K562 (cell line): ENCODE measurements around the gene STAMBPL1. TPM values are rescaled to one million over a fixed set of nuclear protein-coding genes. Genes with fewer than 3 reads are reported as not detected.

Experiments
- ATAC-seq: fragments of 200-7000 bp; cut with Tn5 transposase; 3 replicates; pipeline ENCODE4 v1.9.1; 2020; ENCODE audit warnings: moderate library complexity
- BruUV-seq: library from RNA; stranded (reverse); fragments of 400-500 nt; replicated peaks from 2 replicates; lab custom pipeline; 2021; lab: Mats Ljungman, UMichigan
- CTCF ChIA-PET: fragments of 300-600 bp; formaldehyde crosslinking; extraction: SDS; loops from one replicate; lab custom pipeline; 2021; ENCODE audit warnings: low intra/inter-chr PET ratio; lab: Yijun Ruan, JAX
- POLR2A ChIA-PET: fragments of 300-600, 350-650 bp; sonication (Branson Sonifier 250); formaldehyde crosslinking; extraction: SDS; loops from one replicate; lab custom pipeline; 2021; ENCODE audit warnings: antibody characterized with exemption, inconsistent platforms; lab: Yijun Ruan, JAX
- DNase-seq, 4 experiments: peaks; one replicate each; pipeline versions ENCODE4 v3.0.0 to v3.0.0-alpha.2; 2011 to 2018; ENCODE audit warnings: low spot score in 3 of 4, mixed read lengths in 3 of 4; ENCODE audit errors: extremely low read depth in 1 of 4
- FAIRE-seq: peaks from 2 replicates; lab custom pipeline; 2011; peaks lifted over from hg19 to GRCh38; lab: Jason Lieb, UNC
- H2AFZ ChIP-seq: 2 replicates; pipeline ENCODE4 v1.6.0; 2011; ENCODE audit warnings: low read depth, low read length, control low read depth, inconsistent platforms
- H3K27ac ChIP-seq: fragments of 200-600 bp; 3 replicates; pipeline ENCODE4 v1.8.0; 2011; ENCODE audit warnings: low read depth, mild to moderate bottlenecking, control low read depth, inconsistent platforms, low read length, moderate library complexity, mixed read lengths; ENCODE audit errors: extremely low read depth
- H3K27me3 ChIP-seq, 2 experiments: fragments of 300-600 bp in 1 of 2; 2 replicates in 1 of 2; 3 replicates in 1 of 2; pipeline versions ENCODE4 v1.6.0 to v1.8.0; 2011; ENCODE audit warnings: inconsistent platforms in 2 of 2, low read length in 2 of 2, mild to moderate bottlenecking in 1 of 2, mixed read lengths in 1 of 2, moderate library complexity in 1 of 2; ENCODE audit not compliant: control insufficient read depth in 2 of 2, insufficient read depth in 2 of 2
- H3K36me3 ChIP-seq: fragments of 300-600 bp; 3 replicates; pipeline ENCODE4 v1.8.0; 2011; ENCODE audit warnings: mild to moderate bottlenecking, low read length, inconsistent platforms; ENCODE audit not compliant: control insufficient read depth, insufficient read depth
- H3K4me1 ChIP-seq, 2 experiments: fragments of 200-600 bp in 1 of 2; replicated peaks in 1 of 2; 2 replicates in 1 of 2; 3 replicates in 1 of 2; pipeline versions ENCODE4 v1.5.1 to v1.8.0; 2011; ENCODE audit warnings: inconsistent platforms in 2 of 2, low read length in 2 of 2, mild to moderate bottlenecking in 1 of 2, mixed read lengths in 1 of 2, moderate library complexity in 1 of 2; ENCODE audit not compliant: control insufficient read depth in 2 of 2, insufficient read depth in 2 of 2
- H3K4me2 ChIP-seq: 2 replicates; pipeline ENCODE4 v1.6.1; 2011; ENCODE audit warnings: low read length, control low read depth, inconsistent platforms, mixed read lengths; ENCODE audit not compliant: insufficient read depth
- H3K4me3 ChIP-seq: fragments of 200-600 bp; sonication (generic), shearing (Covaris generic); 2 replicates; pipeline ENCODE4 v1.5.1; 2016; ENCODE audit warnings: control low read depth, inconsistent platforms
- H3K79me2 ChIP-seq: fragments of 200-600 bp; 3 replicates; pipeline ENCODE4 v1.8.0; 2011; ENCODE audit warnings: low read length, inconsistent platforms; ENCODE audit not compliant: control insufficient read depth, insufficient read depth
- H3K9ac ChIP-seq, 2 experiments: 2 replicates each; pipeline versions ENCODE4 v1.6.0 to v1.6.1; 2011; ENCODE audit warnings: low read depth in 2 of 2, low read length in 2 of 2, control low read depth in 1 of 2, inconsistent platforms in 1 of 2, mild to moderate bottlenecking in 1 of 2, mixed read lengths in 1 of 2; ENCODE audit not compliant: insufficient read depth in 1 of 2
- H3K9me1 ChIP-seq: one replicate; pipeline ENCODE4 v1.6.0; 2011; ENCODE audit warnings: inconsistent platforms, mild to moderate bottlenecking, low read length, moderate library complexity; ENCODE audit not compliant: control insufficient read depth, insufficient read depth
- H3K9me3 ChIP-seq: replicated peaks from 2 replicates; pipeline ENCODE4 v1.5.1; 2011; ENCODE audit warnings: low read depth, low read length, inconsistent platforms; ENCODE audit not compliant: control insufficient read depth, insufficient read depth
- H4K20me1 ChIP-seq: replicated peaks from 2 replicates; pipeline ENCODE4 v1.6.1; 2011; ENCODE audit warnings: low read length, inconsistent platforms, mixed read lengths; ENCODE audit not compliant: control insufficient read depth, insufficient read depth
- ATF7 ChIP-seq: fragments of 450-650 bp; IDR thresholded peaks from 2 replicates; pipeline ENCODE4 v1.7.1; 2014; ENCODE audit warnings: mild to moderate bottlenecking, moderate library complexity
- BCL6 ChIP-seq: fragments of 250-450 bp; sonication (Bioruptor Pico); IDR thresholded peaks from 2 replicates; pipeline ENCODE4 v1.4.0; 2020
- PHF21A ChIP-seq: fragments of 450-650 bp; IDR thresholded peaks from 2 replicates; pipeline ENCODE4 v1.6.1; 2017; ENCODE audit warnings: low read depth, borderline replicate concordance
- SFPQ ChIP-seq: fragments of 200-400 bp; formaldehyde crosslinking; IDR thresholded peaks from 2 replicates; pipeline ENCODE4 v1.6.1; 2017; ENCODE audit warnings: mild to moderate bottlenecking, low read depth, low read length, moderate library complexity
- SMARCC2 ChIP-seq: fragments of 450-650 bp; IDR thresholded peaks from 2 replicates; pipeline ENCODE4 v1.6.1; 2017; ENCODE audit warnings: antibody characterized with exemption, moderate library complexity, mild to moderate bottlenecking, low read depth
- ZNF609 ChIP-seq: sonication (generic); formaldehyde crosslinking; IDR thresholded peaks from 2 replicates; pipeline ENCODE4 v1.8.1; 2023; ENCODE audit warnings: missing genetic modification reagents, mild to moderate bottlenecking, borderline replicate concordance
- ZNF76 ChIP-seq: fragments of 250-450 bp; sonication (Bioruptor Pico); IDR thresholded peaks from 2 replicates; pipeline ENCODE4 v1.4.0; 2020; ENCODE audit warnings: mild to moderate bottlenecking, moderate library complexity, borderline replicate concordance
- WGBS: fragments of 100-300 bp; shearing (Covaris generic); methylation state at CpG from one replicate; pipeline ENCODE4 v1.1.6; 2016; ENCODE audit warnings: low coverage, mixed read lengths; ENCODE audit not compliant: insufficient coverage; ENCODE audit errors: missing lambda C conversion rate; 5-methylcytosine and 5-hydroxymethylcytosine counted together
- in situ Hi-C: fragments of 300-500 bp; cut with MboI; formaldehyde crosslinking; loops from 4 replicates; pipeline ENCODE4 v1.15.0; 2018; ENCODE audit warnings: inconsistent platforms, mixed read lengths
- intact Hi-C: fragments of 100-400 bp; cut with micrococcal nuclease; formaldehyde crosslinking; loops from 2 replicates; pipeline ENCODE4 v1.14.2; 2022
- polyA plus RNA-seq, 8 experiments: library from polyadenylated mRNA; depleted of rRNA in 4 of 8; stranded (reverse) in 5 of 8; unstranded in 3 of 8; fragments of >200 nt; fragmentation: Nextera tagmentation in 2 of 8; fragmentation: Illumina TruSeq in 1 of 8; extraction: Ambion mirVana in 2 of 8; extraction: Trizol in 1 of 8; gene quantifications; 2 replicates each; pipeline versions ENCODE4 v1.2.1 to v1.2.3, GENCODE V29; 2011 to 2014; ENCODE audit warnings: inconsistent platforms in 1 of 8, missing spikeins in 1 of 8
- total RNA-seq, 7 experiments: library from RNA; depleted of rRNA in 6 of 7; stranded (reverse); fragments of >200 nt in 6 of 7; fragmentation: Illumina TruSeq in 2 of 7; extraction: Trizol in 2 of 7; gene quantifications; 2 replicates each; pipeline versions ENCODE4 v1.2.1 to v1.2.3, GENCODE V29; 2011 to 2021; ENCODE audit warnings: low replicate concordance in 1 of 7

The STAMBPL1 gene
- total and polyA plus RNA-seq, 9 of the 15 experiments (the other 6 are each of a cell fraction or from before 2014, with no cell fraction given) = 0.09 TPM; not detected in 8

GRCh38 chr10:88833156-88833555, 46.9 kb upstream of the STAMBPL1 start:
- Histone ChIP-seq H3K9me3 (no peaks in the 10 kb centered on the region), H3K4me1 (no peaks in the 10 kb centered on the region), H3K9me1 (no peaks in the 10 kb centered on the region), H3K36me3 (no peaks in the 10 kb centered on the region), H3K9ac (no peak overlapping the region), H3K27ac (no peak overlapping the region)
- DNase-seq (no peak), FAIRE-seq (no peak), ATAC-seq (no peak)
- POLR2A ChIA-PET = no interaction called here
- intact Hi-C loops = loop anchor here (10.0 kb wide), 1 partner anchor 152 kb away; no protein-coding TSS in a partner anchor
- BruUV-seq = no TSS peak
- no peak for TF ChIP-seq PHF21A
- no peak for TF ChIP-seq ZNF76 (CRISPR knock-in tag)
- TF ChIP-seq ZNF609 (CRISPR knock-in tag) = no peak
- TF ChIP-seq SMARCC2 = no peak
- TF ChIP-seq ATF7 = no peak
- TF ChIP-seq BCL6 (CRISPR knock-in tag) = no peak
- no peak for TF ChIP-seq SFPQ
- TF ChIP-seq, all 486 proteins: peak for 0
- WGBS = 0% methylated on average over 2 of the region's 2 CpGs
- no peaks in the 10 kb centered on the region for H3K79me2 ChIP-seq
- no peaks in the 10 kb centered on the region for H4K20me1 ChIP-seq
- in situ Hi-C loops = no loop called here
- no peak overlapping the region for H3K4me2 ChIP-seq
- H2AFZ ChIP-seq = no peak overlapping the region
- H3K4me3 ChIP-seq = no peak overlapping the region
- CTCF ChIA-PET = no interaction called here
- no peaks in the 10 kb centered on the region for H3K27me3 ChIP-seq
